HCT116 (cell line): ENCODE data around the gene STON2. TPM values are rescaled to one million over a fixed set of nuclear protein-coding genes. Genes with fewer than 3 reads are reported as not detected.

Experiments
- ATAC-seq: fragments of 200-7000 bp; cut with Tn5 transposase; 2 replicates; pipeline ENCODE4 v1.9.1; 2020; ENCODE audit warnings: mild to moderate bottlenecking, moderate library complexity
- BruUV-seq: library from RNA; stranded (reverse); fragments of 400-500 nt; replicated peaks from 2 replicates; lab custom pipeline; 2021; lab: Mats Ljungman, UMichigan
- CTCF ChIA-PET: fragments of 300-600 bp; sonication (Branson Sonifier 250); formaldehyde crosslinking; loops from one replicate; lab custom pipeline; 2021; ENCODE audit warnings: antibody characterized with exemption; lab: Charles Lee
- POLR2A ChIA-PET: fragments of 300-600, 350-600 bp; sonication (Branson Sonifier 250); formaldehyde crosslinking; loops from one replicate; lab custom pipeline; 2021; ENCODE audit warnings: antibody characterized with exemption; lab: Charles Lee
- RAD21 ChIA-PET, 2 experiments: fragments of 300-600 bp; sonication (Branson Sonifier 250); formaldehyde crosslinking; loops; one replicate each; lab custom pipeline; 2023; ENCODE audit warnings: low total read pairs in 2 of 2; ENCODE audit not compliant: uncharacterized antibody in 2 of 2, unreplicated experiment in 2 of 2, low non-redundant PET in 1 of 2; lab: Charles Lee
- DNase-seq: peaks from one replicate; pipeline ENCODE4 v3.0.0-alpha.2; 2010; ENCODE audit warnings: low read depth, low spot score
- H2AFZ ChIP-seq: fragments of 200-600 bp; shearing (Covaris generic), sonication (generic); 2 replicates; pipeline ENCODE4 v1.6.1; 2017; ENCODE audit warnings: low read depth, mixed run types, mixed read lengths, antibody characterized with exemption, low read length; ENCODE audit not compliant: poor library complexity, severe bottlenecking
- H3K27ac ChIP-seq: 2 replicates; pipeline ENCODE4 v1.5.1; 2012; ENCODE audit warnings: low read depth, low read length
- H3K27me3 ChIP-seq: fragments of 200-600 bp; sonication (generic); 2 replicates; pipeline ENCODE4 v1.6.1; 2016; ENCODE audit warnings: mixed run types, low read length, mixed read lengths; ENCODE audit not compliant: insufficient read depth
- H3K36me3 ChIP-seq, 2 experiments: fragments of 200-500 bp in 1 of 2; fragments of 200-600 bp in 1 of 2; sonication (Bioruptor generic) in 1 of 2; sonication (generic) in 1 of 2; 2 replicates each; pipeline versions ENCODE4 v1.5.1 to v1.6.1; 2014 to 2016; ENCODE audit warnings: low read length in 2 of 2, inconsistent platforms in 1 of 2, mixed read lengths in 1 of 2, mixed run types in 1 of 2; ENCODE audit not compliant: insufficient read depth in 2 of 2, control insufficient read depth in 1 of 2
- H3K4me1 ChIP-seq, 2 experiments: fragments of 200-600 bp in 1 of 2; sonication (generic) in 1 of 2; 2 replicates each; pipeline versions ENCODE4 v1.5.1 to v1.6.1; 2012 to 2017; ENCODE audit warnings: low read length in 2 of 2, inconsistent platforms in 1 of 2, mild to moderate bottlenecking in 1 of 2, mixed read lengths in 1 of 2, mixed run types in 1 of 2, moderate library complexity in 1 of 2; ENCODE audit not compliant: insufficient read depth in 2 of 2, control insufficient read depth in 1 of 2
- H3K4me2 ChIP-seq: fragments of 200-600 bp; sonication (generic); 2 replicates; pipeline ENCODE4 v1.6.1; 2017; ENCODE audit warnings: mixed run types, low read length, mixed read lengths
- H3K4me3 ChIP-seq, 2 experiments: fragments of 200-600 bp in 1 of 2; sonication (generic) in 1 of 2; replicated peaks in 1 of 2; 2 replicates each; pipeline ENCODE4 v1.5.1; 2011 to 2016; ENCODE audit warnings: low read length in 2 of 2, control low read depth in 1 of 2, low read depth in 1 of 2, mild to moderate bottlenecking in 1 of 2, mixed read lengths in 1 of 2, mixed run types in 1 of 2
- H3K79me2 ChIP-seq: fragments of 200-600 bp; sonication (generic); 2 replicates; pipeline ENCODE4 v1.6.1; 2017; ENCODE audit warnings: mild to moderate bottlenecking, mixed run types, low read length, moderate library complexity, mixed read lengths; ENCODE audit not compliant: insufficient read depth
- H3K9ac ChIP-seq: fragments of 200-600 bp; sonication (generic); 2 replicates; pipeline ENCODE4 v1.6.1; 2016; ENCODE audit warnings: low read length, mixed read lengths
- H3K9me2 ChIP-seq: fragments of 200-600 bp; sonication (generic), shearing (Covaris generic); 2 replicates; pipeline ENCODE4 v1.6.1; 2017; ENCODE audit warnings: mixed run types, mild to moderate bottlenecking, moderate library complexity; ENCODE audit not compliant: insufficient read depth
- H3K9me3 ChIP-seq, 2 experiments: fragments of 200-500 bp in 1 of 2; fragments of 200-600 bp in 1 of 2; sonication (Bioruptor generic) in 1 of 2; sonication (generic) in 1 of 2; 2 replicates each; pipeline ENCODE4 v1.6.1; 2014 to 2017; ENCODE audit warnings: low read length in 2 of 2, mixed read lengths in 2 of 2, inconsistent platforms in 1 of 2, low read depth in 1 of 2, mild to moderate bottlenecking in 1 of 2, mixed run types in 1 of 2, moderate library complexity in 1 of 2; ENCODE audit not compliant: control insufficient read depth in 1 of 2, insufficient read depth in 1 of 2
- H4K20me1 ChIP-seq: fragments of 200-600 bp; sonication (generic), shearing (Covaris generic); 2 replicates; pipeline ENCODE4 v1.6.1; 2017; ENCODE audit warnings: mixed run types, mild to moderate bottlenecking, moderate library complexity; ENCODE audit not compliant: insufficient read depth
- ATF3 ChIP-seq: IDR thresholded peaks from 2 replicates; pipeline ENCODE4 v1.6.1; 2012
- CBX3 ChIP-seq: IDR thresholded peaks from 2 replicates; pipeline ENCODE4 v1.6.1; 2012; ENCODE audit warnings: low read depth
- CEBPB ChIP-seq: IDR thresholded peaks from 2 replicates; pipeline ENCODE4 v1.6.1; 2012; ENCODE audit warnings: low read depth
- CTCF ChIP-seq, 3 experiments: fragments of 200-600 bp in 1 of 3; sonication (generic) in 1 of 3; IDR thresholded peaks in 2 of 3; conservative IDR thresholded peaks in 1 of 3; 2 replicates each; pipeline ENCODE4 v1.5.1; 2012 to 2017; ENCODE audit warnings: low read depth in 2 of 3, low read length in 2 of 3, antibody characterized with exemption in 1 of 3, borderline replicate concordance in 1 of 3, control low read depth in 1 of 3, mild to moderate bottlenecking in 1 of 3, mixed read lengths in 1 of 3, mixed run types in 1 of 3, moderate library complexity in 1 of 3; ENCODE audit not compliant: insufficient read depth in 1 of 3
- EGR1 ChIP-seq: IDR thresholded peaks from 2 replicates; pipeline ENCODE4 v1.6.1; 2012; ENCODE audit warnings: low read depth
- ELF1 ChIP-seq: IDR thresholded peaks from 2 replicates; pipeline ENCODE4 v1.6.1; 2012; ENCODE audit warnings: low read depth, borderline replicate concordance
- EZH2 ChIP-seq: fragments of 200-600 bp; sonication (generic); IDR thresholded peaks from 2 replicates; pipeline ENCODE4 v1.6.1; 2017; ENCODE audit warnings: antibody characterized with exemption, mixed run types
- EZH2phosphoT487 ChIP-seq: fragments of 200-600 bp; IDR thresholded peaks from 2 replicates; pipeline ENCODE4 v1.6.1; 2018; ENCODE audit warnings: antibody characterized with exemption, borderline replicate concordance
- FOSL1 ChIP-seq: IDR thresholded peaks from 2 replicates; pipeline ENCODE4 v1.6.1; 2012; ENCODE audit warnings: low read depth
- JUND ChIP-seq: IDR thresholded peaks from 2 replicates; pipeline ENCODE4 v1.6.1; 2012
- MAX ChIP-seq: IDR thresholded peaks from 2 replicates; pipeline ENCODE4 v1.6.1; 2012
- POLR2A ChIP-seq: IDR thresholded peaks from 2 replicates; pipeline ENCODE4 v1.7.0; 2011; ENCODE audit warnings: borderline replicate concordance; ENCODE audit not compliant: insufficient read depth, insufficient read length; ENCODE audit errors: extremely low read depth
- POLR2AphosphoS5 ChIP-seq: IDR thresholded peaks from 2 replicates; pipeline ENCODE4 v1.6.1; 2011; ENCODE audit warnings: mild to moderate bottlenecking, low read depth, low read length, moderate library complexity
- RAD21 ChIP-seq: IDR thresholded peaks from 2 replicates; pipeline ENCODE4 v1.6.1; 2012; ENCODE audit warnings: low read depth, mild to moderate bottlenecking
- REST ChIP-seq: IDR thresholded peaks from 2 replicates; pipeline ENCODE4 v1.6.1; 2012; ENCODE audit warnings: low read depth
- SIN3A ChIP-seq: IDR thresholded peaks from 2 replicates; pipeline ENCODE4 v1.6.1; 2012; ENCODE audit warnings: low read depth
- SP1 ChIP-seq: IDR thresholded peaks from 2 replicates; pipeline ENCODE4 v1.6.1; 2012; ENCODE audit warnings: low read depth
- SRF ChIP-seq: IDR thresholded peaks from 2 replicates; pipeline ENCODE4 v1.6.1; 2012; ENCODE audit warnings: low read depth
- TCF7L2 ChIP-seq: IDR thresholded peaks from 2 replicates; pipeline ENCODE4 v1.7.0; 2011; ENCODE audit warnings: borderline replicate concordance, inconsistent platforms; ENCODE audit not compliant: insufficient read depth, insufficient read length; ENCODE audit errors: extremely low read depth
- ZFX ChIP-seq: fragments of 450-650 bp; IDR thresholded peaks from 2 replicates; pipeline ENCODE4 v1.6.1; 2017
- ZNF274 ChIP-seq: fragments of 200-500 bp; sonication (Bioruptor generic); IDR thresholded peaks from 2 replicates; pipeline ENCODE4 v1.6.1; 2014; ENCODE audit warnings: mild to moderate bottlenecking, low read depth, low read length, inconsistent platforms
- intact Hi-C: fragments of 100-400 bp; cut with micrococcal nuclease; formaldehyde crosslinking; loops from 2 replicates; pipeline ENCODE4 v1.10.0; 2022
- total RNA-seq: library from RNA; stranded (reverse); gene quantifications from one replicate; pipeline ENCODE4 v1.2.1, GENCODE V29; 2021; ENCODE audit not compliant: unreplicated experiment

Gene STON2
- total RNA-seq, 1 experiment from 2014 or later = 4.1 TPM

GRCh38 chr14:81301813-81302212, 98.3 kb downstream of the STON2 start (continued):
- TF ChIP-seq CTCF (IDR thresholded peaks at IDR 0.05 in 2 of 3, conservative IDR thresholded peaks at IDR 0.05 in 1 of 3; ENCODE audit: borderline replicate concordance in 1 of 3, insufficient read depth in 1 of 3, low read depth in 2 of 3, low read length in 2 of 3) (no peak), CEBPB (no peak), POLR2A (no peak), SIN3A (no peak)

GRCh38 chr14:81301371-81301770, 98.8 kb downstream of the STON2 start:
- ATAC-seq = no peak
- POLR2A ChIA-PET = no interaction called here
- TF ChIP-seq SP1 (no peak), ATF3 (no peak), SRF (no peak), POLR2AphosphoS5 (no peak), POLR2A (no peak), CEBPB (no peak), RAD21 (no peak), FOSL1 (no peak), ELF1 (no peak), JUND (no peak), ZNF274 (no peak), CBX3 (no peak), TCF7L2 (no peak), EZH2phosphoT487 (no peak), EZH2 (no peak), ZFX (no peak), MAX (no peak), REST (no peak), EGR1 (no peak)

More at GRCh38 chr14:81301371-81301770, 98.8 kb downstream of the STON2 start:
- intact Hi-C loops = no loop called here
- Histone ChIP-seq H3K9me3 (no peaks in the 10 kb centered on the region), H3K4me1 (peaks cover 18 to 25% of the 10 kb centered on the region in 2 experiments), H4K20me1 (no peaks in the 10 kb centered on the region), H3K36me3 (no peaks in the 10 kb centered on the region), H3K27ac (no peak overlapping the region), H2AFZ (no peak overlapping the region), H3K9ac (no peak overlapping the region), H3K79me2 (no peaks in the 10 kb centered on the region), H3K9me2 (no peaks in the 10 kb centered on the region), H3K27me3 (no peaks in the 10 kb centered on the region), H3K4me3 (no peak overlapping the region), H3K4me2 (no peak overlapping the region)
- CTCF ChIA-PET = interaction anchor here (1.0 to 1.6 kb wide), 2 partner anchors 12 to 163 kb away, joined by 3 to 4 read pairs; no protein-coding TSS in a partner anchor
- RAD21 ChIA-PET = no interaction called here
- no TSS peak for BruUV-seq
- DNase-seq = no peak
